WI38 (cell line): ENCODE results near the gene SEMA3C.

ENCODE experiments used
- H3K4me3 ChIP-seq: 2 replicates; pipeline ENCODE4 v1.5.1; 2011; ENCODE audit warnings: low read depth, mild to moderate bottlenecking, control low read depth, low read length
- CTCF ChIP-seq: IDR thresholded peaks from 2 replicates; pipeline ENCODE4 v1.5.1; 2012; ENCODE audit warnings: low read depth, mild to moderate bottlenecking, control low read depth, low read length

The SEMA3C gene

GRCh38 chr7:80918909-80919721 is at the start of gene SEMA3C:
TSS of gene SEMA3C (minus strand) at chr7:80919051. CDS start at chr7:80916781, 2,270 bp downstream.
- no peak for TF ChIP-seq CTCF
- peak within 1 kb of the TSS; percentile 79 for H3K4me3 ChIP-seq

GRCh38 chr7:80968606-80969005 is 49.8 kb upstream of the SEMA3C start:
- no peak overlapping the region for H3K4me3 ChIP-seq
- no peak for TF ChIP-seq CTCF

GRCh38 chr7:80967917-80968297 is 49.1 kb upstream of the SEMA3C start:
- no peak overlapping the region for H3K4me3 ChIP-seq
- no peak for TF ChIP-seq CTCF

GRCh38 chr7:80967071-80967916 is 48.4 kb upstream of the SEMA3C start:
- TF ChIP-seq CTCF, result no peak
- no peak overlapping the region for H3K4me3 ChIP-seq

- no peak overlapping the region for H3K4me3 ChIP-seq
- no peak for TF ChIP-seq CTCF
Measured at GRCh38 chr7:80960244-80960795, 41.5 kb upstream of the SEMA3C start.

- TF ChIP-seq CTCF, result no peak
Measured at GRCh38 chr7:80957226-80957777, 38.5 kb upstream of the SEMA3C start.

GRCh38 chr7:80954191-80954590 is 35.3 kb upstream of the SEMA3C start:
- H3K4me3 ChIP-seq, result no peak overlapping the region
- TF ChIP-seq CTCF, result no peak

More at GRCh38 chr7:80957226-80957777, 38.5 kb upstream of the SEMA3C start:
- no peak overlapping the region for H3K4me3 ChIP-seq
